AG04449 (cell line): Measurements from ENCODE around the gene NEIL3.

ENCODE experiments used
- CTCF ChIA-PET: fragments of 350-600 bp; formaldehyde crosslinking; extraction: SDS; loops from one replicate; lab custom pipeline; 2021; ENCODE audit warnings: antibody characterized with exemption; lab: Yijun Ruan, JAX
- POLR2A ChIA-PET: fragments of 400-600, 350-600 bp; formaldehyde crosslinking; extraction: SDS; loops from one replicate; lab custom pipeline; 2020; ENCODE audit warnings: antibody characterized with exemption, inconsistent platforms; lab: Yijun Ruan, JAX
- DNase-seq: peaks from one replicate; pipeline ENCODE4 v3.0.0-alpha.2; 2010; ENCODE audit warnings: low read depth, low spot score
- H3K4me3 ChIP-seq: 2 replicates; pipeline ENCODE4 v1.5.1; 2011; ENCODE audit warnings: low read depth, mild to moderate bottlenecking, control low read depth, low read length
- CTCF ChIP-seq: IDR thresholded peaks from one replicate; pipeline ENCODE4 v1.5.1; 2011; ENCODE audit warnings: mild to moderate bottlenecking, moderate library complexity, low read length, control low read depth, inconsistent platforms; ENCODE audit not compliant: insufficient read depth; ENCODE audit errors: missing control alignments

The NEIL3 gene

GRCh38 chr4:177348348-177348747, 38.7 kb downstream of the NEIL3 start:
- POLR2A ChIA-PET: no interaction called here
- CTCF ChIA-PET: interaction anchor here (0.9 to 3.2 kb wide), 2 partner anchors 9 to 98 kb away, joined by 3 to 13 read pairs; no protein-coding TSS in a partner anchor
- no peak for DNase-seq
- no peak overlapping the region for H3K4me3 ChIP-seq
- TF ChIP-seq CTCF: no peak

- no peak for DNase-seq
- ChIA-PET CTCF (interaction anchor here (3.2 kb wide), 1 partner anchor 10 kb away, joined by 13 read pairs; no protein-coding TSS in a partner anchor), POLR2A (no interaction called here)
- no peak for TF ChIP-seq CTCF
- H3K4me3 ChIP-seq: no peak overlapping the region
Measured at GRCh38 chr4:177349191-177349590, 39.5 kb downstream of the NEIL3 start.

- DNase-seq: no peak
- ChIA-PET CTCF (interaction anchor here (1.0 kb wide), 1 partner anchor 9 kb away, joined by 5 read pairs; no protein-coding TSS in a partner anchor), POLR2A (no interaction called here)
- H3K4me3 ChIP-seq: no peak overlapping the region
- TF ChIP-seq CTCF: no peak
Measured at GRCh38 chr4:177351622-177352244, 42.1 kb downstream of the NEIL3 start.

GRCh38 chr4:177356206-177356605, 46.5 kb downstream of the NEIL3 start:
- CTCF ChIA-PET: interaction anchor here (1.0 to 1.1 kb wide), 2 partner anchors 10 to 17 kb away, joined by 3 to 4 read pairs; no protein-coding TSS in a partner anchor
- POLR2A ChIA-PET: interaction anchor here (0.6 kb wide), 1 partner anchor 602 kb away, joined by 3 read pairs; no protein-coding TSS in a partner anchor
- no peak for TF ChIP-seq CTCF
- no peak overlapping the region for H3K4me3 ChIP-seq
- DNase-seq: no peak

GRCh38 chr4:177356921-177357320, 47.2 kb downstream of the NEIL3 start:
- no peak overlapping the region for H3K4me3 ChIP-seq
- ChIA-PET POLR2A (no interaction called here), CTCF (interaction anchor here (1.1 to 2.2 kb wide), 2 partner anchors 9 to 18 kb away, joined by 3 to 9 read pairs; no protein-coding TSS in a partner anchor)
- DNase-seq: no peak
- no peak for TF ChIP-seq CTCF

- CTCF ChIA-PET: no interaction called here
- TF ChIP-seq CTCF: peak; percentile 41
- POLR2A ChIA-PET: no interaction called here
- no peak overlapping the region for H3K4me3 ChIP-seq
- DNase-seq: no peak
Measured at GRCh38 chr4:177367336-177367735, 57.7 kb downstream of the NEIL3 start.
